GM13976 (cell line): ENCODE measurements around the gene SLC43A2.
A peak's percentile ranks its signal among the peaks of the same experiment; 100 is the strongest.

Experiments
- DNase-seq: peaks from one replicate; pipeline ENCODE4 v3.0.0; 2012; ENCODE audit warnings: low spot score
- in situ Hi-C: fragments of 300-500 bp; cut with MboI; formaldehyde crosslinking; loops from one replicate; pipeline ENCODE4 v1.12.0; 2022; ENCODE audit warnings: low sequenced_read_pairs, mixed read lengths, inconsistent platforms; ENCODE audit not compliant: unreplicated experiment
- TF ChIP-seq, protein P1 (sequence below): IDR thresholded peaks from 2 replicates; pipeline ENCODE4 v1.5.1; 2012; ENCODE audit warnings: borderline replicate concordance, mild to moderate bottlenecking; ENCODE audit not compliant: insufficient read depth; ENCODE audit errors: extremely low read depth, missing control alignments, control extremely low read depth

Gene SLC43A2

DNA sequence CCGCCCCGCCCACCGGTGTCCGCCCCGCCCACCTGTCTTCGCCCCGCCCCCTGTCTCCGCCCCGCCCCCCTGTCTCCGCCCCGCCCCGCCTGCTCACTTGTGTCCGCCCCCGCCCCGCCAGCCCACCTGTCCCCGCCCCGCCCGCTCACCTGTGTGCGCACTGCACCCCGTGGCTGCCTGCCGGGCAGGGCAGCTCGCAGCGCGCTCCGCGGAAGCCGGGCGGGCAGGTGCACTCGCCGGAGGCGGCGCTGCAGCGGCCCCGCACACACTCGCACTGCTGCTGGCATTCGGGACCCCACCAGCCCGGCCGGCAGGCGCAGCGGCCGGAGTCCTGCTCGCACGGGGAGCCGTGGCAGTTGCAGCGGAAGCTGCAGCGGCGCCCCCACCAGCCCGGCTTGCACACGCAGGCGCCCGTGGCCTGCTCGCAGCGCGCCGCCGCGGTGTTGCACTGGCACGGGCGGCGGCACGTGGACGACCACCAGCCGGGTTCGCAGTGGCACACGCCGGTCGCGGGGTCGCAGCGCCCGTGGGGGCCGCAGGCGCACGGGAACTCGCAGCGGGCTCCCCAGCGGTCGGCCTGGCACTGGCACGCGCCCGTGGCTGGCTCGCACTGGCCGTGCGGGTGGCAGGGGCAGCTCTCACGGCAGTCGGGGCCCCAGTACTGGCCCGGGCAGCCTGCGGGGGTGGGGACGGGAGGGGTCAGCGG, 14.8 kb upstream of the SLC43A2 start:
- in situ Hi-C loops: no loop called here
- peak; percentile 81 for DNase-seq
- TF ChIP-seq, protein P1, sequence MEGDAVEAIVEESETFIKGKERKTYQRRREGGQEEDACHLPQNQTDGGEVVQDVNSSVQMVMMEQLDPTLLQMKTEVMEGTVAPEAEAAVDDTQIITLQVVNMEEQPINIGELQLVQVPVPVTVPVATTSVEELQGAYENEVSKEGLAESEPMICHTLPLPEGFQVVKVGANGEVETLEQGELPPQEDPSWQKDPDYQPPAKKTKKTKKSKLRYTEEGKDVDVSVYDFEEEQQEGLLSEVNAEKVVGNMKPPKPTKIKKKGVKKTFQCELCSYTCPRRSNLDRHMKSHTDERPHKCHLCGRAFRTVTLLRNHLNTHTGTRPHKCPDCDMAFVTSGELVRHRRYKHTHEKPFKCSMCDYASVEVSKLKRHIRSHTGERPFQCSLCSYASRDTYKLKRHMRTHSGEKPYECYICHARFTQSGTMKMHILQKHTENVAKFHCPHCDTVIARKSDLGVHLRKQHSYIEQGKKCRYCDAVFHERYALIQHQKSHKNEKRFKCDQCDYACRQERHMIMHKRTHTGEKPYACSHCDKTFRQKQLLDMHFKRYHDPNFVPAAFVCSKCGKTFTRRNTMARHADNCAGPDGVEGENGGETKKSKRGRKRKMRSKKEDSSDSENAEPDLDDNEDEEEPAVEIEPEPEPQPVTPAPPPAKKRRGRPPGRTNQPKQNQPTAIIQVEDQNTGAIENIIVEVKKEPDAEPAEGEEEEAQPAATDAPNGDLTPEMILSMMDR: peak; percentile 1

DNA sequence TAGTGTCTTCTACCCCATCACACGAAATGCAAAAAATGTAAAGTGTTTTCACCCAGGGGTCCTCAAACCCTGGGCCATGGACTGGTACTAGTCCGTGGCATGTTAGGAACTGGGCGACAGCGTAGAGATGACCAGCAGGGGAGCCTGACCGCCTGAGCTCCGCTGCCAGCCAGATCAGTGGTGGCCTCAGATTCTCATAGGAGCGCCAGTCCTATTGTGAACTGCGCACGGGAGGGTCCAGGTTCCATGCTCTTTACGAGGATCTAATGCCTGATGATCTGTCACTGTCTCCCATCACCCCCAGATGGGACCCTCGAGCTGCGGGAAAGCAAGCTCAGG, 12.4 kb upstream of the SLC43A2 start:
- TF ChIP-seq, protein P1: no peak
- no peak for DNase-seq
- in situ Hi-C loops: no loop called here

DNA sequence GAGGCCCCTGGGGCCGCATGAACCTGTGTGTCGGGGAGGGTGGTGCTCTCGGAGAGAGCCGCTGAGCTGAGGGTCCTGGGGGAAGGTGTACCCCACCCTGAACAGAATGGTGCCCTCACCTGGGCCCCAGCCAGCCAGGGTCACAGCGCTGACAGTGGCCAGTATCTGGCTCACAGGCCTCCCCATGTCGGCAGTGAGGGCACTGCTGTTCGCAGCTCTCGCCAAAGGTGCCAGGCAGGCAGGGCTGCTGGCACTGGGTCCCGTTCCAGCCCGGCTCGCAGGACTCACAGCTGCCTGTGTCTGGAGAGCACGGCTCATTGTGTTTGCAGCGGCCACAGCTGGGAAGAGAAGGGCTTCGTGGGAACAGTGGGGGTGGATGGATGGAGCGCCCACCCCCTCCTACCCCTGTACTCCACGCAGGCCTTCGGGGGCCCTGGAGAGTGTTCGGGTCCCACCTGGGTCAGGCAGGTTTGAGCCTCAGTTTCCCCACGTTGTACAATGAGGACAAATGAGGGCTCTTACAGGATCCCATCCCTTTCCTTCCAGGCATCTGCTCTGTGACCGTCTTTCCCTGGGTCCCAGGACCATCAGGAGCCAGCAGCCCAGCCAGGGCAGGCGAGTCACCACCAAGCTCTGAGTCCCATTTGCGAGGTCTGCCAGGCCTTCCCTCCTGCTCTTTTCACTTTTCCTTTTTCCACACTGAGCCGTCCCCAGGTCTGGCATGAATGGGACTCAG, 11.9 kb upstream of the SLC43A2 start:
- DNase-seq: no peak
- in situ Hi-C loops: no loop called here
- TF ChIP-seq, protein P1: no peak

DNA sequence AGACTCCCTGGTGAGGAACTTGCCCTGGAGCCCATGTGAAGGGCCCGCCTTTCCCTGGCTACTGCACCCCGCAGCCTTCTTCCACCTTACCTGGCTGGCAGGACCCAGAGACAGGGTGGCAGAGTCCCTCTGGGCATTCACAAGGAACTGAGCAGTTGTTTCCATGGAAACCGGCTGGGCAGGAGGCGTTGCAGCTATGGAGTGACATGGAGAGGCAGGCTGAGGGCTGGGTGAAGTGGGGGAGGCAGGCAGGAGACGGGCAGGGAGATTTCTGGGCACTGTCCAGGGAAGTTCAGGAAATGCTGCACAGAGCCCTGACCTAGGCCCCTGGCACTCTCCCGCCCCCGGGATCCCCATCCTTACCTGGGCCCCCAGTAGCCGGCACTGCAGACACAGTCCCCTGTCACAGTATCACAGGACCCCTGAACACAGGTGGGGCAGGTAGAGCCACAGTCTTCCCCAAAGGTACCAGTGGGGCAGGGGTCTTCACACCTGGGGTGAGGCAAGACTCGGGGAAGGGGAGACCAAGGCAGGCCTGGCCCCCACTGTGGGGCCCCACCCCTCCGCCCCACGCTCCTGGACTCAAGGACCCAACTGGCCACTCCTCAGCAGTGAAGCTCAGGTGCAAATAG, 11.0 kb upstream of the SLC43A2 start:
- in situ Hi-C loops: no loop called here
- DNase-seq: no peak
- TF ChIP-seq, protein P1: no peak

DNA sequence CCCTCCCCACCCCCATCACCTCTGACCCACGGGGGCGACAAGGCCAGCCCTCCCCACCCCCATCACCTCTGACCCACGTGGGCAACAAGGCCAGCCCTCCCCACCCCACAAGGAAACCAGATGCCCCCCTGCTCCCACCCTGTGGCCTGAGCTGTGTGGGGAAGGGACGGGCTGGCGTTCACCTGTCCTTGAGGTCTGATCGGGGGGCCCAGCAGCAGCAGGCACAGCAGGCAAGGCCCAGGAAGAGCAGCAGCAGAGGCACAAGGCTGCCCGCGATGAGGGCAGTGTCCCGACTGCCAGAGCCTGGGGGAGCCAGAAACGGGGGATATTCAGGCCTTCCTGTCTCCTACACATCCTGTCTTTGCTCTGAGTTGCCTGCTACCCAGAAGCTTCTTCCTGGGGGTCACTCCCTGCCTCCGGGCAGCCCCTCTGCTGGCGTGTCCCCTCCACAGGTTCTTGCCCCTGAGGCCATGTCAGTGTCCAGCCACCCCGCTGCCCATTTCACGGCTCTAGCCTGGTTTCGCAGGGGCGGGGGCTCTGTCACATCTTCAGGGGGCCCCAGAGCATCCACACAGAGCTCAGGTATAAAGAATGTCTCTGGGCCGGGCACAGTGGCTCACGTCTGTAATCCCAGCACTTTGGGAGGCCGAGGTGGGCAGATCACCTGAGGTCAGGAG, 10.1 kb upstream of the SLC43A2 start:
- TF ChIP-seq, protein P1: no peak
- DNase-seq: no peak
- in situ Hi-C loops: no loop called here

DNA sequence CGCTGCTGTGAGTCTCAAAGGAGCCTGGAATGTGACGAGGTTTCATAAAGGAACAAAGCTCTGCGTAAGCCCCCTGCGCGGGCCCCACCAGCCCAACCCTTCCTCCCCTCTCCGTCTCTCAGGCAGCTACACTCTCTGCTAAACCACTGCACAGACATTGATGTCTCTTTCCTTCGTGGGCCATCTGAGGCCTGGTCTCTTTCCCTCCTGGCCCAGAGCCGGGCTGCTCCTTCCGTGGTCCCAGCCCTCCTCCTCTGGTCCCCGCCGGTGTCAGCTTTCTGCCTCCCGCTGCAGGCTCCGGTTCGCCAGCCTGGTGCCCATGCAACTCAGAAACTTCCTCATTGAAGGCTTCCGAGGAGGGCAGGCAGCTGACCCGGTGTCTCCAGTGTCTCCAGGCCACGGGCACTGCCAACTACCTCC, 9.5 kb upstream of the SLC43A2 start:
- TF ChIP-seq, protein P1: no peak
- in situ Hi-C loops: no loop called here

More for the DNA sequence above, 9.5 kb upstream of the SLC43A2 start:
- DNase-seq: no peak
